Stimulated activated CD4-positive, alpha-beta T cell treated with anti-CD3 and anti-CD28 coated beads, Interleukin-2, amount 100 ng/mL, for 24 hours (primary cell): Measurements from ENCODE around the gene SIGLEC9.
"Not testable (repeated sequence)": the region's sequence is repeated elsewhere in the genome, so short reads cannot be mapped to it uniquely, and the experiment has no call there.

Experiments used
- DNase-seq, 2 donors: peaks; one replicate each; pipeline ENCODE4 v3.0.0-alpha.2; 2020

SIGLEC9 gene

GRCh38 chr19:51125421-51126075, 842 bp downstream of the SIGLEC9 start:
- DNase-seq = no peak

DNA sequence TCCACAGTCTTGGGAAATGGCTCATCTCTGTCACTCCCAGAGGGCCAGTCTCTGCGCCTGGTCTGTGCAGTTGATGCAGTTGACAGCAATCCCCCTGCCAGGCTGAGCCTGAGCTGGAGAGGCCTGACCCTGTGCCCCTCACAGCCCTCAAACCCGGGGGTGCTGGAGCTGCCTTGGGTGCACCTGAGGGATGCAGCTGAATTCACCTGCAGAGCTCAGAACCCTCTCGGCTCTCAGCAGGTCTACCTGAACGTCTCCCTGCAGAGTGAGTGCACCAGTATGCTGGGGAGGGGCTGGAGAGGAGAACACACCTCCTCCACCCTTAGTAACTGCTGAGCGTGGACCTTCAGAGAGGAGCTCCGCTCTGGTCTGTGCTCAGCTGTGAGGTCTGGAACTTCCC, 2.3 kb downstream of the SIGLEC9 start:
- no peak for DNase-seq

DNA sequence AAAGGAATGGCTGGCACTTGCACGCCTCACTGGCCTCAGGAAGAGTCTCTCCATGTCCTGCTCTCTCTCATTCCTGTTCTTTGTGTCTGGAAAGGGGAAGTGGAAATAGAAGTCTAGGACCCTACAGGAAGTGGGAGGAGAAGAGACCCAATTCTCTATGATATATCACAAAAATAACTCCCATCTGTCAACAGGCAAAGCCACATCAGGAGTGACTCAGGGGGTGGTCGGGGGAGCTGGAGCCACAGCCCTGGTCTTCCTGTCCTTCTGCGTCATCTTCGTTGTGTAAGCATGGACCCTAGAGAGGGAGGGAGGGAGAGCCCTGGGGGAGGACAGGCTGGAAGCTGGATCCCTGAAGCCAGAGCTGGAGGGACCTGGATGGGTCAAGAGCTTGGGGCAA, 3.0 kb downstream of the SIGLEC9 start:
- DNase-seq = no peak

- no peak for DNase-seq
Measured at GRCh38 chr19:51128227-51128626, 3.5 kb downstream of the SIGLEC9 start.

DNA sequence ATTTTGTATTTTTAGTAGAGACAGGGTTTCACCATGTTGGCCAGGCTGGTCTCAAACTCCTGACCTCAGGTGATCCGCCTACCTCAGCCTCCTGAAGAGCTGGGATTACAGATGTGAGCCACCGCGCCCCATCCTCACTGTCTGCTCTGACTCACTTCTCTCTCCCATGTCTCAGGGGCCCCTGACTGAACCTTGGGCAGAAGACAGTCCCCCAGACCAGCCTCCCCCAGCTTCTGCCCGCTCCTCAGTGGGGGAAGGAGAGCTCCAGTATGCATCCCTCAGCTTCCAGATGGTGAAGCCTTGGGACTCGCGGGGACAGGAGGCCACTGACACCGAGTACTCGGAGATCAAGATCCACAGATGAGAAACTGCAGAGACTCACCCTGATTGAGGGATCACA, 5.0 kb downstream of the SIGLEC9 start:
- no peak for DNase-seq

DNA sequence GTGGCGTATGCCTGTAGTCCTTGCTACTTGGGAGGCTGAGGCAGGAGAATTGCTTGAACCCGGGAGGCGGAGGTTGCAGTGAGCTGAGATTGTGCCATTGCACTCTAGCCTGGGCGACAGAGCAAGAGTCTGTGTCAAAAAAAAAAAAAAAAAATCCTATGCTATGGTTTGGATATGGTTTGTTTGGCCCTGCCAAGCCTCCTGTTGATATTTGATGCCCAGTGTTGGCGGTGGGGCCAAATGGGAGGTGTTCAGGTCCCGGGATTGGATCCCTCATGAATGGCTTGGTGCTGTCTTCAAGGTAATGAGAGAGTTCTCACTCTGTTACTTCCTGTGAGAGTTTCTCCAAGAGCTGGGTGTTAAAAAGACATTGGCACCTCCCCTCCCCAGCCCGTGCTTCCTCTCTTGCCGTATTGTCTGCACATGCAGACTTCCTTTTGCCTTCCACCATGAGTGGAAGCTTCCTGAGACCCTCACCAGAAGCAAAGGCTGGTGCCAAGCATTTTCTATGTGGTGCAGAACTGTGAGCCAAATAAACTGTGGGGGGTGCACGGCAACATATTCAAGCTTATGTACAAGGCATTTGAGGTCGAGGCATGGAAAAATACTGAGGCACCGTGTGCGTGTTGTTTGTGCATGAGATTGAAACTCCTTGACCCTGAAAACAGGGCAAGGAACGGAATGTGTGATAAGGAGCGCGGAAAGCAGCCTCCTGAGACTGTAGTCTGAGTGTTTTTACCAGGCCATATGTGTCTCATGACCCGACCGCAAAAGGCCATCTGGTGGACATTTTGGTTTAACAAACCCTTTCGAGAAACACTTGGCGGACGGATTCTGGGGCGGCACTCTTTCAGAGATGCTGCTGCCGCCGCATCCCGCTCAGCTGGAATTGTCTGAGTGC, 7.3 kb downstream of the SIGLEC9 start:
- DNase-seq = peak in 1 of 2 donors; percentile 32

- DNase-seq = no peak
Measured at GRCh38 chr19:51135004-51135403, 10.3 kb downstream of the SIGLEC9 start.

DNA sequence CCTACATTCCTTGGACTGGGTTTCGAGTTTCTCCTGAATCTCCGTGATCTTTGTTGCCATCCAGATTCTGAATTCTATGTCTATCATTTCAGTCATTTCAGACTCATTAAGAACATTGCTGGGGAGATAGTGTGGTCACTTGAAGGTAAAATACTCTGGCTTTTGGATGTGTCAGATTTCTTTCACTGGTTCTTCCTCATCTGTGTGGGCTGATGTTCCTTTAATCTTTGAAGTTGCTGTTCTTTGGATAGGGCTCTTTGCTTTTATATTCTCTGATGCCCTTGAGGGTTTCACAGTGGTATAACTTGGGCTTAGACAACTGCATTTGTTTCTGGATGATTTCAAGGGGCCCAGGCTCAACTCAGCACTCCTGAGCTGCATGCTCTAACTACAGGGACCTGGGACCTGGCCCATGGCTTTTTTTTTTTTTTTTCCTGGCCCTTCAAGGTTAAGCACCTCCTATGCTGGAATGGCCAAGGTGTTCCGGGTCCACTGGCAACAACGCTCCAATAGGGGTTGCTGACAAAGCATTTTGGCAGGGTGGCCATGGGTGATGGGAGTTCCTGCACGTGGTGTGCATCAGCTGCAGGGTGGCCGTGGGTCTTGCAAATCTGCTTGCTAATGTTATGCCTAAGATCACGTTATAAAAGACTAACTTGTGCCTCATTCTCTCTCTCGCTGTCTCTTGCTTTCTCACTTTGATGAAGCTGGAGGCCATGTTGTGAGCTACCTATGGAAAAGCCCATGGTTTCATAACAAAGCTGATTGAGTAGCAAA, 11.5 kb downstream of the SIGLEC9 start:
- DNase-seq = no peak

- no peak for DNase-seq
Measured at GRCh38 chr19:51136851-51137551, 12.3 kb downstream of the SIGLEC9 start.

DNA sequence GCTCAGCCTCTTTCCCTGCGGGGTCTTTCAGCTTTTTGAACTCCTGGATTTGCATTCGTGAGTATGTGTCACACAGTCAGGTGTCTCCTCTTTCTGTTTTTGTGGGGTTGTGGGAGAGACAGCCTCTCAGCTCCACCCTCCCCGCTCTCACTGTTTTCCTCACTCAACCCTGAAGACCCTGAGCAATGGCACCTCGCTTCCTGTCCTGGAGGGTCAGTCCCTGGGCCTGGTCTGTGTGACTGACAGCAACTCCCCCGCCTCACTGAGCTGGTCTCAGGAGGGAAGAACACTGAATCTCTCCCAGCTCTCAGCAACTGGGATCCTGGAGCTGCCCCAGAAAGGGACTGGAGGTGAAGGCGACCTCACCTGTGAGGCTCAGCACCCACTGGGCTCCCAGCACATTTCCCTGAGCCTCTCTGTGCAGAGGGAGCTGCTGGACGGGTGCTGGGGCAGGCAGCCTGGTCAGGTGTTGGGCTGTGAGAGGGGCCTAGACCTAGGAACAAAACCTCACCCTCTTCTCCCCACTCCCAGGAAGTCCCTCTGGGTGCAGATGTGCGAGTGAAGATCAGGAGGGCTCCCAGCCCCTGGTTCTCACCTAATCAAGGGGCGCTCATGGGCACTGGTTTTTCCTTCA, 13.2 kb downstream of the SIGLEC9 start:
- DNase-seq = no peak

DNA sequence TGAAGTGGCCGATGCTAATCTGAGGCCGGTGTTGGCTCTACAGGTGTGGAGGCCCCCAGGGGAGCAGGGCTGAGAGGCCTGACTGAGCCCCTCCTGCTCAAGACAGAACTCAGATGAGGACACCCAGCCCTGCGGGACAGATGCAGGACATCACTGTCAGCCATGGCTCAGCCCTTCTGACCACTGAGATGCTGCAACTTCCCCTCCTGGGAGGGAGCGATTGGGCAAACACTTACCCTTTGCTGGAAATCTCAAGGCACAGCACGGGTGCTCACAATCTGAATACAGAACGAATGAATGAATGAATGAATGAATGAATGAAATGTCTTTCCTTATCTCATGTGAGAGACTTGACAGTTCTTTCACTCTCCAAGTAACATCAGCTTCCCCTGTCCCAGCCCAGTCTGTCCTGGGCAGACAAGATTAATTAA, 13.9 kb downstream of the SIGLEC9 start:
- DNase-seq = no peak

- no peak for DNase-seq
Measured at GRCh38 chr19:51139299-51140014, 14.8 kb downstream of the SIGLEC9 start.

- no peak for DNase-seq
Measured at GRCh38 chr19:51140441-51140840, 15.7 kb downstream of the SIGLEC9 start.

DNA sequence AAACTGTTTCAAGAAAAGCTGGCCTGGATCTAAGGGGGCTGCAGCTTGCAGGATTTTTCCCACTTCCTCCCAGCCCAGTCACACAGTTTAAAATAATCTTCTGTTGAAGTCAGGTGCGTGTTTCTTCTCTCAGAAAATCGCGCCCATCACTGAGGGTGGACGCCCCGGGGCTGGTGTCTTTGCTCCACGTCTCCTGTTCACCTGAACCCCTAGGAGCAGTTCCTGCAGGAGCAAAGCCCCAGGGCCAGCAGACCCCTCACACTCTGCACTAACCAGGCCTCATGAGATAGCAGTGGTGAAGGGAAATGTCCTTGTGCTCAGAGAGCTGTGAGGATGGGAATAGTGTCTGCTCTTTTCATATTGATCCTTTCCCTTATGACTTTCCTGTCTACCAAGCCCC, 16.5 kb downstream of the SIGLEC9 start:
- no peak for DNase-seq

DNA sequence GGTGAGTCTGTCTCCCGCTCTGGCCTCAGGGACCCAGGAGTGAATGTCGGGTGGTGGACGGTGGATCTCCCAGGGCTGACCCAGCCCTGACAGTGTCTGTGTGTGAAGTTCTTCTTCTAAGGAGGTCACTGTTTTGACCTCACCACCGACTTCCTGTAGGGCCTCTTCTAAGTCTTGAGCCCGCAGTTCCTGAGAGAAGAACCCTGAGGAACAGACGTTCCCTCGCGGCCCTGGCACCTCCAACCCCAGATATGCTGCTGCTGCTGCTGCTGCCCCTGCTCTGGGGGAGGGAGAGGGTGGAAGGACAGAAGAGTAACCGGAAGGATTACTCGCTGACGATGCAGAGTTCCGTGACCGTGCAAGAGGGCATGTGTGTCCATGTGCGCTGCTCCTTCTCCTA, 17.4 kb downstream of the SIGLEC9 start, which contains the start of gene SIGLEC7:
SIGLEC7 (plus strand) TSS at position 183 of the 400 bp plus-strand sequence; CDS start at position 252, 69 bp downstream.
- DNase-seq = no peak

GRCh38 chr19:51142809-51143475, 18.2 kb downstream of the SIGLEC9 start:
- DNase-seq = not testable (repeated sequence)

DNA sequence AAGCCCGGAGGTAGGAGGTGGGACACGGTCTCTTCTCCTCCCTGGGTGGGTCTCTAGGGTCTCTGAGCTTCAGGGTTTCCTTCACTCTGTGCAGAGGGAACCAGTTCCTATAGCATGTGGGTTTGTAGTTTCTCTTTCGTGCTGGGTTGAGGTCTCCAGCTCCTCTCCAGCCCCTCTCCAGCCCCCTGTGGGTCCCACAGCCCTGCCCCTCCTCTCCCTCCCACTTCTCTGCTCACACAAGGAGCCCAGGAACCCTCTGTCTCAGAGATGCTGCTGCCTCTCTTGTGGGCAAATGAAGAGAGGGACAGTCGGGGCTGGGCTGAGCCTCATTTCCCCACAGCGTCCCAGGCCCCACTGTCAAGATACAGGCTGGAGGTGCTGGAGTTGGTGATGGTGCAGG, 18.8 kb downstream of the SIGLEC9 start:
- DNase-seq = no peak

GRCh38 chr19:51144482-51145045, 19.9 kb downstream of the SIGLEC9 start:
- DNase-seq = no peak

GRCh38 chr19:51145916-51146493, 21.3 kb downstream of the SIGLEC9 start:
- DNase-seq = no peak

DNA sequence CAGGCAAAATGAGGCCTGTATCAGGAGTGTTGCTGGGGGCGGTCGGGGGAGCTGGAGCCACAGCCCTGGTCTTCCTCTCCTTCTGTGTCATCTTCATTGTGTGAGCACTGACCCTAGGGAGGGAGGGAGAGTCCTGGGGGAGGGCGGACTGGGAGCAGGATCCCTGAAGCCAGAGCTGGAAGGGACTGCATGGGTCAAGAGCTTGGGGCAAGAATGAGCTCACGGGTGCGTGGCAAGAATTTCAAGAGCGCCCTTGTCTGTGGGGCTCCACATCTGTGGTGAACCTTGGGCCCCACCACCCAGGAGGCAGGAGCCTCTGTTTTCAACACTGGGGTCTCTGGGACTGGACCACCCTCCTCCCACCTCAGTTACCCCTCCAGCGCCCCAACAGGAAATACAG, 22.0 kb downstream of the SIGLEC9 start:
- no peak for DNase-seq
